Mucosa of stomach (tissue), 1 donor: ENCODE data around the gene ZNF398.

Experiments used
- H3K27me3 ChIP-seq: one replicate; pipeline ENCODE4 v1.7.0; 2013; ENCODE audit warnings: mild to moderate bottlenecking, low read length; ENCODE audit not compliant: control insufficient read depth, insufficient read depth
- H3K36me3 ChIP-seq: one replicate; pipeline ENCODE4 v1.7.0; 2013; ENCODE audit warnings: low read length; ENCODE audit not compliant: control insufficient read depth, insufficient read depth
- H3K4me1 ChIP-seq: one replicate; pipeline ENCODE4 v1.7.0; 2013; ENCODE audit warnings: mild to moderate bottlenecking, low read length; ENCODE audit not compliant: control insufficient read depth, insufficient read depth
- H3K4me3 ChIP-seq: one replicate; pipeline ENCODE4 v1.7.0; 2013; ENCODE audit warnings: low read length
- H3K9ac ChIP-seq: one replicate; pipeline ENCODE4 v1.7.0; 2013; ENCODE audit warnings: mild to moderate bottlenecking, low read length, moderate library complexity
- H3K9me3 ChIP-seq: one replicate; pipeline ENCODE4 v1.7.0; 2013; ENCODE audit warnings: mild to moderate bottlenecking, low read length, moderate library complexity; ENCODE audit not compliant: control insufficient read depth
- donor health status: Pancreatic carcinoma.

Gene ZNF398

GRCh38 chr7:149188637-149189259, 41.5 kb downstream of the ZNF398 start:
- Histone ChIP-seq H3K27me3 (no peaks in the 10 kb centered on the region), H3K36me3 (no peaks in the 10 kb centered on the region), H3K4me1 (no peaks in the 10 kb centered on the region), H3K9me3 (no peaks in the 10 kb centered on the region), H3K4me3 (no peak overlapping the region), H3K9ac (no peak overlapping the region)

DNA sequence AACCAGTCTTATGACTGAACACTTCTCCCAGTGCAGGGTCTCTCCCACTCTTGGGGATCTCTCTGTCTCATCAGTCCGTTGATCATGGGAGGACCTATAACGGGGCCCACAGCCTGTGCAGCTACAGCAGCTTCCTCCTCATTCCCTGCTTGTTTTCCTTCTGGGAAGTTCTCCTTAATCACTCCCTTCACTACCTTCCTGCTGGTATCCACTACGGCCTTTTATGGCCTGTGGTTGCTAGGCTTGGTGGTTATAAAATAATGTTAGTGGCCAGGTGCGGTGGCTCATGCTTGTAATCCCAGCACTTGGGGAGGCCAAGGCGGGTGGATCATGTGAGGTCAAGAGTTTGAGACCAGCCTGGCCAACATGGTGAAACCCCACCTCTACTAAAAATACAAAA, 44.6 kb downstream of the ZNF398 start:
- Histone ChIP-seq H3K27me3 (no peaks in the 10 kb centered on the region), H3K4me3 (no peak overlapping the region), H3K9ac (no peak overlapping the region), H3K36me3 (no peaks in the 10 kb centered on the region), H3K4me1 (peaks cover 13% of the 10 kb centered on the region), H3K9me3 (no peaks in the 10 kb centered on the region)

DNA sequence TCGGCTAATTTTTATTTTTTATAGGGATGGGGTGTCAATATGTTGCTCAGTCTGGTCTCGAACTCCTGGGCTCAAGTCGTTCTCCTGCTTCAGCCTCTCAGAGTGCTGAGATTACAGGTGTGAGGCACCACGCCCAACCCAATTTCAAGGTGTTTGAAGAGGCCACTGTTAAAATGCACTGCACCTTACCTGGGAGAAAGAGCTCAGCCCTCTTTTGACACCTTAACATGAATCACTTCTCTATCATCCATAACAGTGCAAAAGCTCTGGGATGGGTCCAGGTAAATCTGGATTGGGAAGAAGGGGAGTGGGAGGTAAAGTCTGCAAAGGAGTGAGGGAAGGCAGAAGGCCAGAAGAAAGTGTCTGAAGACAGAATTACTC, 47.5 kb downstream of the ZNF398 start:
- Histone ChIP-seq H3K4me3 (peak overlapping the region; percentile 63), H3K27me3 (no peaks in the 10 kb centered on the region), H3K9me3 (no peaks in the 10 kb centered on the region), H3K36me3 (peaks cover 13% of the 10 kb centered on the region), H3K9ac (peak overlapping the region; percentile 82), H3K4me1 (peaks cover 23% of the 10 kb centered on the region)

DNA sequence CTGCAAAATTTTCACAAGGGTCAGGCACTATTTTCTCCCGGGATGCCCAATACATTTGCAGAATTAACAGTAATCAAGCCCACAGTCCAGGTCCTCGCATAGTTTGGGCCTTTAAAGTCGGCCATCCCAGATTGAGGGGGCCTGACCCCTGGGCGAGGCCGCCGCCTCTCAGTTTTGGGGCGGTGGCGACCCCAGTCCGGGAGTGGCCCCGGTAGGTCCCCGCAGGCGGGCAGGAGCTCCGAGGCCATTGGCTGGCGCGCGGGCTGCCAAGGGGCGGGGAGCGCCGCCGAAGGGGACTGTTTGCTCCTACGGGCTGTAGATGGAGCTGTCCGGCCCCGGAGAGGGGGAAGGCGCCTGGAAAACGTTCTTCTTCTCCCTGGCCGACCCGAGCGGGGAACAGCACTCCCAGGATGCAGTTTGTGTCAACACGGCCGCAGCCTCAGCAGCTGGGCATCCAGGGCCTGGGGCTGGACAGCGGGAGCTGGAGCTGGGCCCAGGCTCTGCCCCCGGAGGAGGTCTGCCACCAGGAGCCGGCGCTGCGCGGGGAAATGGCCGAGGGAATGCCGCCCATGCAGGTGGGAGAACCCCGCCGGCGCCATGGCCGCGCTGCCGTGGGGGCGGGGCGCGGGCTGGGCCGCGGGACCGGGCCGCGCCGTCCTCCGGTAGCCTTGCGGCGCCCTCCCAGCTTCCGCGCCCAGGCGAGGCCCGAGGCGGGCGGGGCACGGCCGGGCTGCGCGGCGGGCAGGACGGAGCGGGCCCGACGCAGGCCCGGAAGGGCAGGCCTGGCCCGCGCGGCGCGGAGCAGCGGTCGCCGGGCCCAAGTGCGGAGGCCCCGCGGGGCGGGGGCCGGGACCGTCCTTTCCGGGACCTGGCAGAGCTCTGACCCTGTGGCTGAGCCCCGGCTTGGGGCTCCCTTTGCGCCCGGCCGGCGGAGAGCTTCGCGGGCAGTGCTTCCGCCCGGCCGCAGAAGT, 48.2 kb downstream of the ZNF398 start, which contains the start of gene ZNF282:
Gene ZNF282, plus strand, starts transcription at position 367 of the 971 bp plus-strand sequence. Its CDS starts 44 bp downstream, at position 411.
- no peaks in the 10 kb centered on the region for H3K27me3 ChIP-seq
- peak within 1 kb of the TSS; percentile 67 for H3K4me3 ChIP-seq
- H3K9me3 ChIP-seq = no peaks in the 10 kb centered on the region
- H3K4me1 ChIP-seq = peaks cover 23% of the 10 kb centered on the region
- H3K36me3 ChIP-seq = peaks cover 17% of the 10 kb centered on the region
- H3K9ac ChIP-seq = peak within 1 kb of the TSS; percentile 93

GRCh38 chr7:149196151-149196704, 49.0 kb downstream of the ZNF398 start:
- Histone ChIP-seq H3K4me3 (peak overlapping the region; percentile 67), H3K9ac (peak overlapping the region; percentile 93), H3K4me1 (peaks cover 23% of the 10 kb centered on the region), H3K27me3 (no peaks in the 10 kb centered on the region), H3K36me3 (peaks cover 17% of the 10 kb centered on the region), H3K9me3 (no peaks in the 10 kb centered on the region)

DNA sequence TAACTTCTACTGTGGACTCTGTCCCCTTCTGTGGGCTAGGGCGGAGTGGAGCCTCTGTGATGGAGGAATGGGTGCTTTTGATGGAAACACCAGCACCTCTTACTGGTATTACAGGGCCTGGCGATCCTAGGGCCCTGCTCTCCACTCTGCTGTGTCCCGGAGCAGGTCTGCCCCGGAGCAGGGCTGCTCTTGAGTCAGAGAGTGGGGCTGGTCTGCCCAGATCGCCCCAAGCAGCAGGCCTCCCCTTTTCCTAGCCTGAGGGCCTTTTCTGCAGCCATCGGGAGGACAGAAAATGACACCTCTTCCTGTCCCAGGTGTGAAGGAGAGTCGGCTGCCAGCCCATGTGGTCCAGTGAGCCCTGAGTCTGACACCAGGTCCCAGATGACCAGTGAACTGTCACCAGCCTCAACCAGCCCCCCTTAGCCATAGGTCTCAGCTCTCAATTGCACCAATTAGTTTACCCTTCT, 49.5 kb downstream of the ZNF398 start:
- H3K9me3 ChIP-seq = no peaks in the 10 kb centered on the region
- peak overlapping the region; percentile 67 for H3K4me3 ChIP-seq
- peak overlapping the region; percentile 93 for H3K9ac ChIP-seq
- no peaks in the 10 kb centered on the region for H3K27me3 ChIP-seq
- peaks cover 23% of the 10 kb centered on the region for H3K4me1 ChIP-seq
- H3K36me3 ChIP-seq = peaks cover 17% of the 10 kb centered on the region

DNA sequence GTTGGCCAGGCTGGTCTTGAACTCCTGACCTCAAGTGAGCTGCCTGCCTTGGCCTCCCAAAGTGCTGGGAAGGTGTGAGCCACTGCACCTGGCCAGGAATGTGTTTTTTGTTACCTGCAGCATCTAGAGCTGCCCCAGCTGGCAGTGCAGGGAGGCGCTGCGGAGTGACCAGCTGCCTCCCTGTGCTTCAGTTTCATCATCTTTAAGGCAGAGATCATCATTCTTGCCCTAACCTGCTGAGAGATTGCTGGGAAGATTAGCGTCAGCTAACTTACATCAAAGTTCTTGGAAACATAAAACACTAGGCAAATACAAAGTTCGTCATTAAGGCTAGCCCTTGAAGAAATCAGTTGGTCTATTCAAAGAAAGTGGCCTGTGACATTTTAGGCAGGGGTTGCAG, 50.4 kb downstream of the ZNF398 start:
- peaks cover 23% of the 10 kb centered on the region for H3K4me1 ChIP-seq
- H3K9me3 ChIP-seq = no peaks in the 10 kb centered on the region
- H3K9ac ChIP-seq = no peak overlapping the region
- H3K4me3 ChIP-seq = no peak overlapping the region
- no peaks in the 10 kb centered on the region for H3K27me3 ChIP-seq
- H3K36me3 ChIP-seq = peaks cover 17% of the 10 kb centered on the region

DNA sequence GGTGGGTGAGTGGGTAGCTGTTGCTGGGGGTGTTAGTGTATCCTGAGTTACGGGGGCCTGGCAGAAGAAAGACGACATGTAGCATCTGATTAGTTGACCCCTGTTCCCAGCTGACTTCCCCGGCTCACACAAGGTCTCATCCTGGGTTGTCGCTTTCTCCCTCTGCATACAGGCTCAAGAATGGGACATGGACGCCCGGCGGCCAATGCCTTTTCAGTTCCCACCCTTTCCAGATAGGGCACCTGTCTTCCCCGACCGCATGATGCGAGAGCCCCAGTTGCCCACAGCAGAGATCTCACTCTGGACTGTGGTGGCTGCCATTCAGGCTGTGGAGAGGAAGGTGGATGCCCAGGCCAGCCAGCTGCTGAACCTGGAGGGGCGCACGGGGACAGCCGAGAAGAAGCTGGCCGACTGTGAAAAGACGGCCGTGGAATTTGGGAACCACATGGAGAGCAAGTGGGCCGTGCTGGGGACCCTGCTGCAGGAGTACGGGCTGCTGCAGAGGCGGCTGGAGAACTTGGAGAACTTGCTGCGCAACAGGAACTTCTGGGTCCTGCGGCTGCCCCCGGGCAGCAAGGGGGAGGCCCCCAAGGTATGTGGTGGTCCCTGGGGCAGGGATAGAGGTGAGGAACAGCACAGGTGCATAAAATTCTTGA, 51.0 kb downstream of the ZNF398 start:
- no peak overlapping the region for H3K4me3 ChIP-seq
- H3K9me3 ChIP-seq = no peaks in the 10 kb centered on the region
- peaks cover 17% of the 10 kb centered on the region for H3K36me3 ChIP-seq
- no peaks in the 10 kb centered on the region for H3K27me3 ChIP-seq
- H3K9ac ChIP-seq = no peak overlapping the region
- H3K4me1 ChIP-seq = peaks cover 23% of the 10 kb centered on the region

DNA sequence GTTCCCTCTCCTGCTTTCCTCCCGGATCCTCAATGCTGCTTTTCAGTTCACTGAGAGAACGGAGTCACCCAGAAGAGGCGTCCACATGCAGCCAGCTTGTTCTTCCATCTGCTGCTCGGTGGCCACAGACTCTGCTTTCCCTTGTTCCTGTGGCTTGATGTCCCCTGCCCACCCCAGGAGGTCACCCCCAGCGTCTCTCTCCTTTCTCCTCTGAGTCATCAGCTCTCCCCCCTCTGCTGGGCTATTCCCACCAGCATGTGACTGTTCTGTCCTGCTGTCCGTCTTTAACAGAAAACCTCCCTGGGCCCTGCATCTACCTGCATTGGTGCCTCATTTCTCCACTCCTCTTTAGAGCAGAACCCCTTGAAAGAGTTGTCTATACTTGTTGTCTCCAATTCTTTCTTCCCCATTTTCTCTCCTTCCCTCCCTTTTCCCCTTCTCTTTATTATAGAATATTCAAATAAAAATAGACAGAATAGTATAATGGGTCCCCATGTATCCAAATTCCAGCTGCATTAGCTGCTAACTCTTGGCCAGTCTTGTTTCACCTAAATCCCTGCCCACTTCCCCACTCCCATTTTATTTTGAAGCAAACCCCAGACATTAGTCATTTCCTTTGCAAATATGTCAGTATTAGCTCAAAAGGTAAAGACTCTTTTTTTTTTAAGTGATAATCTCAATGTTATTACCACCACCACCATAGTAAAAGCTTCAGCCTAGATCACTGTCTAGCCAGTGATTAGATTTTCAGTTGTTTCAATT, 52.2 kb downstream of the ZNF398 start:
- H3K4me1 ChIP-seq = peaks cover 23% of the 10 kb centered on the region
- H3K27me3 ChIP-seq = no peaks in the 10 kb centered on the region
- no peaks in the 10 kb centered on the region for H3K9me3 ChIP-seq
- no peak overlapping the region for H3K9ac ChIP-seq
- no peak overlapping the region for H3K4me3 ChIP-seq
- peaks cover 24% of the 10 kb centered on the region for H3K36me3 ChIP-seq

DNA sequence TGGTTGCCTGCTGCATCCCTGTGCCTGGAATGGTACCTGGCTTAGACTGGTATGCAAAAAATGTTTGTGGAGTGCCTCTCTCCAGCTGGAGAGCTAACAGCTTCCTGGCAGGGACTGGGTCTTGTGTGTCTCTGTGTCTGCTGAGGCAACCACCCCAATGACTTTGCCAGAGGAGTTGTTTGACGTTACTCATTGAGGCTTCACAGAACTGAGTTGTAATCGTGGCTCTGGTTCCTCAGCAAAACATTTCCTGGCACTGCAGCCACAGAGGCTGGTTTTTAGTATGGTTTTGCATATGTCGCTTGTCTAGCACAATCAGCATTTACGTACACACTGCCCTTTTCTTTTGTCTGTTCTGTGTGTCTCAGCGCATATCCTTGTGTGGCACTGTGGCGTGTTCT, 55.6 kb downstream of the ZNF398 start:
- Histone ChIP-seq H3K9ac (no peak overlapping the region), H3K4me1 (peaks cover 12% of the 10 kb centered on the region), H3K4me3 (no peak overlapping the region), H3K27me3 (no peaks in the 10 kb centered on the region), H3K9me3 (no peaks in the 10 kb centered on the region), H3K36me3 (peaks cover 36% of the 10 kb centered on the region)

DNA sequence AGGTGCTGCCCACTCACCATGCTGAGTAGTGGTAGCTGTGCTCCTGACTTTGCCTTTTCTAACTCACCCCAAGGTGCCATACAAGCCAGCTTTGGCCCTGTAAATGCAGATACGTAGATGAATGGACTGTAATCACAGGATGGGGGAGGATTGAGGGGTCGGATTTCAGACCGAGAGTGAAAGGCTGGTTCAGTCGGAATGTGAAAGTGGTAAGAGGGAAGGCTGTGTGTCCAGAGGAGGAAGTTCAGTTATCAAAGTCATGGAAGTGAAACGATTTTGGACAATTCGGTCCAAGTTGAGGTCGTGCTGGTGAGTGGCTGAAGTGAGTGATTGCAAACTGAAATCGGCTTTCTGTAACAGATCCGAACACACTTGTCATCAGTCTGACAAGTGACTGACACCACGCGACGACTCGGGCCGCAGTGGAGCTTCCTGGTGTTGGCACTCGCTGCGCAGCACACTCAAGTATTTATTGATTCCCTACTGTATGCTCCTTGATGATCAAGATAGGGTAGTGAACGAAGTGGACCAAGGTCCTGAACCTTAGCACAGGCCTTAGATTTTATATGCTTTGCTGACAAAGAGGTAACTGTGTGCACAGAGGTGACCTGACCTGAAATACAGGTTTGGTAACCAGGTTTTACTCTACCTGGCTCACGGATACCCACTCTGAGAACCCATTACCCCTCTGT, 58.6 kb downstream of the ZNF398 start:
- H3K4me1 ChIP-seq = peaks cover 12% of the 10 kb centered on the region
- H3K9me3 ChIP-seq = no peaks in the 10 kb centered on the region
- no peak overlapping the region for H3K9ac ChIP-seq
- H3K4me3 ChIP-seq = no peak overlapping the region
- peaks cover 25% of the 10 kb centered on the region for H3K36me3 ChIP-seq
- H3K27me3 ChIP-seq = no peaks in the 10 kb centered on the region
